HEK293 (cell line): ENCODE data around the gene THEM5.

Experiments used
- CTCF ChIP-seq: fragments of 450-650 bp; formaldehyde crosslinking; IDR thresholded peaks from 2 replicates; pipeline ENCODE4 v1.5.1; 2016; ENCODE audit warnings: missing biosample characterization, missing genetic modification characterization
- PBX3 ChIP-seq: sonication (generic); formaldehyde crosslinking; IDR thresholded peaks from 2 replicates; pipeline ENCODE4 v1.8.1; 2022; ENCODE audit warnings: mild to moderate bottlenecking, moderate library complexity, missing genetic modification reagents
- REST ChIP-seq: fragments of 450-650 bp; formaldehyde crosslinking; IDR thresholded peaks from 2 replicates; pipeline ENCODE4 v1.5.1; 2016; ENCODE audit warnings: missing biosample characterization, missing genetic modification characterization
- SETDB1 ChIP-seq: IDR thresholded peaks from one replicate; pipeline ENCODE4 v1.6.1; 2017; ENCODE audit warnings: mild to moderate bottlenecking, low read length, moderate library complexity, mixed read lengths; ENCODE audit not compliant: insufficient read length
- ZNF133 ChIP-seq: fragments of 450-650 bp; formaldehyde crosslinking; IDR thresholded peaks from 2 replicates; pipeline ENCODE4 v1.5.1; 2016; ENCODE audit warnings: missing biosample characterization, missing genetic modification characterization
- ZNF138 ChIP-seq: fragments of 450-650 bp; formaldehyde crosslinking; IDR thresholded peaks from 2 replicates; pipeline ENCODE4 v1.5.1; 2016; ENCODE audit warnings: missing biosample characterization, missing genetic modification characterization, borderline replicate concordance
- ZNF292 ChIP-seq: fragments of 450-650 bp; formaldehyde crosslinking; IDR thresholded peaks from 2 replicates; pipeline ENCODE4 v1.5.1; 2016; ENCODE audit warnings: low read depth, missing biosample characterization, missing genetic modification characterization, borderline replicate concordance
- ZNF394 ChIP-seq: fragments of 450-650 bp; formaldehyde crosslinking; IDR thresholded peaks from 2 replicates; pipeline ENCODE4 v1.5.1; 2016; ENCODE audit warnings: missing biosample characterization, missing genetic modification characterization, mild to moderate bottlenecking, moderate library complexity, borderline replicate concordance
- ZNF558 ChIP-seq: fragments of 450-650 bp; formaldehyde crosslinking; IDR thresholded peaks from 2 replicates; pipeline ENCODE4 v1.5.1; 2016; ENCODE audit warnings: missing biosample characterization, missing genetic modification characterization
- ZNF837 ChIP-seq: fragments of 450-650 bp; formaldehyde crosslinking; IDR thresholded peaks from 2 replicates; pipeline ENCODE4 v1.5.1; 2016; ENCODE audit warnings: missing biosample characterization, missing genetic modification characterization
- ZSCAN18 ChIP-seq: fragments of 450-650 bp; formaldehyde crosslinking; IDR thresholded peaks from 2 replicates; pipeline ENCODE4 v1.5.1; 2016; ENCODE audit warnings: missing biosample characterization, missing genetic modification characterization

- TF ChIP-seq PBX3 (CRISPR knock-in tag): no peak
- TF ChIP-seq REST (tag by site-specific recombination): no peak
- TF ChIP-seq SETDB1: no peak
- no peak for TF ChIP-seq CTCF (tag by site-specific recombination)
- no peak for TF ChIP-seq ZNF133
- TF ChIP-seq ZNF292 (tag by site-specific recombination): no peak
- no peak for TF ChIP-seq ZNF558 (tag by site-specific recombination)
- TF ChIP-seq ZNF394 (tag by site-specific recombination): no peak
- TF ChIP-seq ZNF837 (tag by site-specific recombination): no peak
- no peak for TF ChIP-seq ZNF138 (tag by site-specific recombination)
- TF ChIP-seq ZSCAN18 (tag by site-specific recombination): no peak
Measured at GRCh38 chr1:151834239-151834638, 19.3 kb downstream of the THEM5 start.
